HG02623 (cell line): ENCODE data around the gene PITHD1.
A peak's percentile ranks its signal among the peaks of the same experiment; 100 is the strongest.
"Not testable (repeated sequence)": the region's sequence is repeated elsewhere in the genome, so short reads cannot be mapped to it uniquely, and the experiment has no call there.

Experiments used
- ATAC-seq: cut with Tn5 transposase; IDR thresholded peaks from one replicate; pipeline ENCODE4 v1.9.1; 2021; ENCODE audit warnings: moderate library complexity; ENCODE audit not compliant: unreplicated experiment

The PITHD1 gene

GRCh38 chr1:23777979-23778814, at the start of gene PITHD1:
TSS of gene PITHD1 (plus strand) at chr1:23778418. CDS start at chr1:23778516, 98 bp downstream.
- ATAC-seq: peak; percentile 81

- ATAC-seq: no peak
Measured at GRCh38 chr1:23732363-23733224, 45.6 kb upstream of the PITHD1 start.

GRCh38 chr1:23733281-23733680, 44.9 kb upstream of the PITHD1 start:
- not testable (repeated sequence) for ATAC-seq

DNA sequence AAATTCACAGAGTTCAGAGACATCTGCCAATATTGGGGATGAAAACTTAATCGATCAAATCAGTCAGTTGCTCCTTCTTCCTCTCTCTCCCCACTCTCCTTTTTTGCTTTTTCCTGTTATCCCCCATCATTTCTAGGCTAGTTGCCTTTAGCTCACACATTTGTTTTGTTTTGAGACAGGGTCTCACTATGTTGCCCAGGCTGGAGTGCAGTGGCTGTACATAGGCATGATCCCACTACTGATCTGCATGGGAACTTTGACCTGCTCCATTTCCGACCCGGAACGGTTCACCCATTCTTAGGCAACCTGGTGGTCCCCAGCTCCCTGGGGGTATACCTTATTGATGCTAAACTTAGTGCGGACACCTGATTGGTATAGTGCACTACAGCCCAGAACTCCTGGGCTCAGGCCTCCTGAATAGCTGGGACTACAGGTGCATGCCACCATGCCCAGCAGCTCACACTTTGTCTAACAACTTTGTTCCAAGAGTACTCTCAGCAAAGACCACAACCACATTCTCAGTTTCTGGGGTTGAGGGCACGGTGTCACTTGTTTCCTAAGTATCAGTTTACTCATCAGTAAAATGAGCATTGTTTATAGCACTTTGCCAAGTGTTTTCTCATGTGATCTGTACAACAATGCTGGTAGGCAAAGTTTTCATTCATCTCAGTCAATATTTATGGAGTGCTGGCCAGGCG, 41.6 kb upstream of the PITHD1 start:
- no peak for ATAC-seq

- no peak for ATAC-seq
Measured at GRCh38 chr1:23741609-23742008, 36.6 kb upstream of the PITHD1 start.

GRCh38 chr1:23742670-23743286, 35.4 kb upstream of the PITHD1 start:
- no peak for ATAC-seq

DNA sequence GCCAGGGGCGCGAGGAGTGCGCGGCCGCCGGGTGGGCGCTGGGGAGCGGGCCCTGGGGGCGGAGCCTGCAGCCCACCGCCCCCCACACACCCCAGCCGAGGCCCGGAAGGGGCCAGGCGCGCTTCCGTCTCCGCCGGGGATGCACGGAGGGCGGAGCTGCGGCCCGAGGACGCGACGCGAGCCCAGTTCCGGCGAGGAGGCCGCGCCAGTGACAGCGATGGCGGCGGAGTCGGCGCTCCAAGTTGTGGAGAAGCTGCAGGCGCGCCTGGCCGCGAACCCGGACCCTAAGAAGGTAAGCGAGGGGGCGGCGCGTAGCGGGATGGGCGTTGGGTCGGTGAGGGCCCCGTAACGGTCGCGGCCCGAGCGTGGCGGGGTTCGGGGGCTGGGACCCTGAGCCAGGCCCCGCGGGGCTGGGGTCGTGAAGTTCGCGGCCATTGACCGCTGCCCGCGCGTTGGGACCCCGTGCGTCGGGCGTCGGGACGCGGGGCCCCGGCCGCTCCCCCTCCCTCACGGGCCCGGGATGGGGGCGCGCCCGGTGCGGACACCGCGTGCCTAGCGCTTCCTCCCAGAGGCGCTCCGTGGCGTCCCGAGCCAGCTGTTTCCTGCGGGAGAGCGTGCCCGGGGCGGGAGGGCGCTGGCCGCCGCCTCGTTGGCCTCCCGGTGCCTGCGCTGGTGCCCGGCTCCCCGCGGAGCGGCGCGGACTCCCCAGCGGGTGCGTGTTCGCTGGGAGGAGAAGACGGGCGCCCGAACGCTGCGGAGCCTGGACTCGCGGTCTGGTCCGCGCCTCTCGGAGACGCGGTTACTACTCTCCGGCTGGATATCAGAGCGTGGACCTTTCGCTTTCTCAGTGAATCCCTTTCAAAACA, 34.7 kb upstream of the PITHD1 start, which contains the start of gene ELOA:
TSS of gene ELOA (plus strand) at position 185 of the 866 bp plus-strand sequence. CDS start at position 218, 33 bp downstream.
- peak; percentile 71 for ATAC-seq

GRCh38 chr1:23745515-23745914, 32.7 kb upstream of the PITHD1 start:
- ATAC-seq: no peak

DNA sequence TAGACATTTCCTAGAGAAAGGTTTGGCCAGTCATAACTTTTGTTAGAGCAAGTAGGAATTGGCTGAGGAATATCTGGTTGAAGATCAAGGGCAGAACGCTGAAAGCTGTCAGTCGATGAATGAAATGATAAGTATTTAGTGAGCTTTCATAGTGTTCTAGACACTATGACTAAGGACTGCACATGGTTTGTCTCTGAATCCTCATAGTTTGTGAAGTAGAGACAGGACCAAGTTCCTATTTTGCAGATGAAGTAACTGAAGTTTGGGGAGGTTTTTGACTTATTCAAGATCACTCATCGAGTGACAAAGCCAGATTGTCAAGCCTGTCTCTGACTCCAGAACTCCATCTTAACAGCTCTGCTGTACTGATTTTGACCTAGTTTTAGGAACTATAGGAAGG, 30.2 kb upstream of the PITHD1 start:
- ATAC-seq: no peak

GRCh38 chr1:23751050-23751814, 27.0 kb upstream of the PITHD1 start:
- no peak for ATAC-seq

DNA sequence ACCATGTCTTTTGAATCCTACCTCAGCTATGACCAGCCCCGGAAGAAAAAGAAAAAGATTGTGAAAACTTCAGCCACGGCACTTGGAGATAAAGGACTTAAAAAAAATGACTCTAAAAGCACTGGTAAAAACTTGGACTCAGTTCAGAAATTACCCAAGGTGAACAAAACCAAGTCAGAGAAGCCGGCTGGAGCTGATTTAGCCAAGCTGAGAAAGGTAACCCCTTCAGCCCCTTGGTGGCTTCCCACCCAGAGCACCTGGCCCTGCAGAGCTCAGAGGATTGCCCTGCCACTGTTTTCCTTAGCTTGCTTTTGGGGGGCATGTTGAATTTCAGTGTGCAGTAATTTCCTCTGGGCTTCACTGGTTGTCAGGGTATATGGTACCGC, 26.4 kb upstream of the PITHD1 start:
- no peak for ATAC-seq

- ATAC-seq: no peak
Measured at GRCh38 chr1:23752909-23753308, 25.3 kb upstream of the PITHD1 start.

GRCh38 chr1:23756676-23757075, 21.5 kb upstream of the PITHD1 start:
- ATAC-seq: no peak

DNA sequence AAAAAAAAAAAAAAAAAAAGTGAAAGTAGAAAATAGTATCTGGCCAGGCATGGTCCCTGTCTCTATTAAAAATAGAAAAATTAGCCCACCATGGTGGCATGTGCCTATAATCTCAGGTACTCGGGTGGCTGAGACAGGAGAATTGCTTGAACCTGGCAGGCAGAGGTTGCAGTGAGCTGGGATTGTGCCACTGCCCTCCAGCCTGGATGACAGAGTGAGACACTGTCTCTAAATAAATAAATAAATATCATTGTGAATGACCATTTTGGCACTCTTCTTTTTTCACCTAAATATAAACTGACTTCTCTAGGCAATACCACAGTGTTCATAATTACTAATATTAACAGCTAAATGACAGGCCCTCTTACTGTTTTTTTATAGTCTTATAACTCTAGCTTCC, 20.4 kb upstream of the PITHD1 start:
- no peak for ATAC-seq

- ATAC-seq: no peak
Measured at GRCh38 chr1:23759277-23759676, 18.9 kb upstream of the PITHD1 start.

GRCh38 chr1:23763041-23763577, 15.1 kb upstream of the PITHD1 start:
- ATAC-seq: no peak

- no peak for ATAC-seq
Measured at GRCh38 chr1:23768733-23769132, 9.5 kb upstream of the PITHD1 start.

DNA sequence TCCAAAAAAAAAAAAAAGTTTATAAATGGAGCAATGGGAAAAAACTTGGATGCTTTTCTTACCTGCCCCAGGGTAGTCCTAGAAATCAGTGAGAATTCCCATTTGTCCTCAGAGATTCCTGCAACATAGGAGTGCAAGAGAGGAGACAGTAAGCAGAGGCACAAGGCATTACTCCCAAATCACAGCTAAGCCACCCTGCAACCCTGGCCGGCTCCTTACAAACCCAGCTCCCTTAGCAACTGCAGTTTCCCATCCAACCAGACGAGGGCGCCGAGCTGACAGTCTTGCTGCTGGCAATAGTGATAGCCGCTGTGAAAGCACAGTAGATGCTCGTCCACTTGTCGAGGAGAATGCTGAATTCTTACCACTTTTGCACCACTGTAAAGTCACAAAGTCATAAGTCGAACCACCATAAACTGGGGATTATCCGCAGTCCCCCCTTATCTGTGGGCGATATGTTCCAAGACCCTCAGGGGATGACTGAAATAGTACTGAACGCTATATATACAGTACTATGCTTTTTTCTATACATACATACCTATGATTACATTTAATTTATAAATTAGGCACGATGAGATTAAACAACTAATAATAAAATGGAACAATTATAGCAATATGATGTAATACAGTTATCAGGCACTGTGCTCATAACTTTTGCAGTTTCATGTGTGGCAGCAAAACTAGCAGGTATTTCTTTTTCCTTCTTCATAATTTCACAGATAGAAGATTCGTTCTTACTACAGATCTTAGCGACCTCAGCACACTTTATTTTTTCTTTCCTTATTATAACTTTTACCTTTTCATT, 6.0 kb upstream of the PITHD1 start:
- ATAC-seq: peak; percentile 47
